CD4-positive, alpha-beta T cell (primary cell): ENCODE measurements around the gene RBM4B. TPM values are rescaled to one million over a fixed set of nuclear protein-coding genes. Genes with fewer than 3 reads are reported as not detected.

Source experiments
- ATAC-seq: fragments of 200-7000 bp; cut with Tn5 transposase; one replicate; pipeline ENCODE4 v1.10.0; 2022; ENCODE audit warnings: mild to moderate bottlenecking; ENCODE audit not compliant: poor library complexity
- CTCF ChIA-PET: fragments of 350-600 bp; sonication (Branson Sonifier 250); formaldehyde crosslinking; loops from one replicate; lab custom pipeline; 2021; ENCODE audit warnings: antibody characterized with exemption, inconsistent platforms; lab: Charles Lee
- POLR2A ChIA-PET: fragments of 350-600 bp; sonication (Branson Sonifier 250); formaldehyde crosslinking; loops from one replicate; lab custom pipeline; 2021; ENCODE audit warnings: antibody characterized with exemption, inconsistent platforms; lab: Charles Lee
- DNase-seq, 14 experiments: peaks; one replicate each; pipeline ENCODE4 v3.0.0-alpha.2; 2013 to 2020; ENCODE audit warnings: mixed read lengths in 2 of 14
- H3K27ac ChIP-seq, 2 donors: one replicate each; pipeline versions ENCODE4 v1.5.1 to v1.7.0; 2013; ENCODE audit warnings: low read length in 2 of 2, low read depth in 1 of 2, mild to moderate bottlenecking in 1 of 2
- H3K27me3 ChIP-seq, 2 experiments: 1 replicate in 1 of 2; 2 replicates in 1 of 2; pipeline versions ENCODE4 v1.6.1 to v1.7.0; 2013; ENCODE audit warnings: low read length in 2 of 2, control low read depth in 1 of 2, mild to moderate bottlenecking in 1 of 2, moderate library complexity in 1 of 2; ENCODE audit not compliant: insufficient read depth in 2 of 2, control insufficient read depth in 1 of 2
- H3K36me3 ChIP-seq: one replicate; pipeline ENCODE4 v1.6.1; 2013; ENCODE audit warnings: low read length, control low read depth; ENCODE audit not compliant: insufficient read depth
- H3K4me1 ChIP-seq: one replicate; pipeline ENCODE4 v1.6.1; 2013; ENCODE audit warnings: low read length, control low read depth; ENCODE audit not compliant: insufficient read depth
- H3K4me3 ChIP-seq: one replicate; pipeline ENCODE4 v1.5.1; 2013; ENCODE audit warnings: mild to moderate bottlenecking, low read length, moderate library complexity
- H3K9me3 ChIP-seq, 2 experiments: 1 replicate in 1 of 2; 2 replicates in 1 of 2; pipeline versions ENCODE4 v1.6.1 to v1.7.0; 2013; ENCODE audit warnings: low read length in 2 of 2, mild to moderate bottlenecking in 2 of 2, control low read depth in 1 of 2, moderate library complexity in 1 of 2; ENCODE audit not compliant: control insufficient read depth in 1 of 2, insufficient read depth in 1 of 2
- H3K27ac Mint-ChIP-seq: one replicate; pipeline ENCODE4 v1.8.0; 2020; ENCODE audit warnings: mixed read lengths
- H3K27me3 Mint-ChIP-seq: one replicate; pipeline ENCODE4 v1.8.0; 2021; ENCODE audit warnings: mixed read lengths
- H3K36me3 Mint-ChIP-seq: one replicate; pipeline ENCODE4 v1.8.0; 2021; ENCODE audit warnings: low read depth, mixed read lengths
- H3K4me1 Mint-ChIP-seq: one replicate; pipeline ENCODE4 v1.8.0; 2021; ENCODE audit warnings: low read depth, mixed read lengths
- H3K4me3 Mint-ChIP-seq: one replicate; pipeline ENCODE4 v1.8.0; 2020; ENCODE audit warnings: mild to moderate bottlenecking, mixed read lengths
- H3K9me3 Mint-ChIP-seq: one replicate; pipeline ENCODE4 v1.8.0; 2020; ENCODE audit warnings: mixed read lengths
- CTCF ChIP-seq: fragments of 200-600 bp; IDR thresholded peaks from one replicate; pipeline ENCODE4 v1.8.0; 2022; ENCODE audit warnings: antibody characterized with exemption, mild to moderate bottlenecking
- intact Hi-C, 2 experiments: fragments of 100-400 bp; cut with DNase I in 1 of 2; cut with micrococcal nuclease in 1 of 2; formaldehyde crosslinking; loops; one replicate each; pipeline versions ENCODE4 v1.15.1 to v1.9.0; 2023 to 2025; cut with DNase I, micrococcal nuclease
- total RNA-seq, 174 experiments: library from RNA in 2 of 174; stranded (reverse) in 2 of 174; gene quantifications; one replicate each; pipeline ENCODE4 v1.2.3 and lab custom pipeline; 2021 to 2026

The RBM4B gene
- total RNA-seq, 2 experiments from 2014 or later = 3.8 to 5.1 TPM

DNA sequence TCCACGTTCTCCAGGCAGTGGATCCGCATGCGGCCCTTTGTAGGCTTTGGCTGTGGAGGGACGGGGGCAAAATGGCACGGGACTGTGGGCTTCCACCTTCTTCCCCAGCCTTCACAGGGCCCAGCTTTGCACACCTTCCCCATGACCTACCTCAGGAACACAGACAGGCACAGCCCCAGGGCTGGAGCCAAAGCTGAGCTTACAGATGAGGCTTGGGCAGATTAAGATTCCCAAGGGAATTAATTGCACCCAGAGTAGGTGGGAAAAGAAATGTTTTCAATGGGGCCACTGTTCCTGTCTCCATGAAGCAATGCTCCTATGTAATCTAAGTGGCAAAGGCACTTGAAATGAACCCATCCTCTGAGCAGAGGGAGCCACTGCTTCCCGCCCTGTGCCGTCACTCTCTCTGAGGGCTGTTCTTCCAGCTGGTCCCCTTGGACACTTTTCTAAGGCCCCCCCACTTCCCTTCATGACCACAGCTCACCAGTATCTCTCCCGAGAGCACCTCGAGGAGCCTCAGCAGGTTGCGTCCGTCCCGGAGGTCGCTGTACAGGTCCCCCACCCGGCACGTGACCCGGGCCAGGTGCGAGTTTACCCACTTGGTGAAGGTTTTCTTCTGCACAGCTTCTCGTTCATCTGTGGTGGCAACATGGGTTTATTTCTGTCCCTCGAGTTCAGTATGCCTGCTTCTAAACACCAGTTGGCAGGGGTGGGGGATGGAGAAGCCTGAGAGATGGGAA lies 37.8 kb upstream of the RBM4B start:
- H3K9me3 Mint-ChIP-seq = no peaks in the 10 kb centered on the region
- Histone ChIP-seq H3K9me3 (no peaks in the 10 kb centered on the region), H3K4me3 (no peak overlapping the region), H3K27ac (no peak overlapping the region), H3K4me1 (peaks cover 7% of the 10 kb centered on the region), H3K27me3 (peaks cover 0 to 6% of the 10 kb centered on the region in 2 experiments), H3K36me3 (no peaks in the 10 kb centered on the region)
- ATAC-seq (no peak), DNase-seq (no peak)
- H3K36me3 Mint-ChIP-seq = no peaks in the 10 kb centered on the region
- no peak for TF ChIP-seq CTCF
- H3K27me3 Mint-ChIP-seq = peaks cover 47% of the 10 kb centered on the region
- H3K27ac Mint-ChIP-seq = no peak overlapping the region
- POLR2A ChIA-PET = no interaction called here
- H3K4me1 Mint-ChIP-seq = no peaks in the 10 kb centered on the region
- CTCF ChIA-PET = no interaction called here
- intact Hi-C loops = no loop called here
- no peak overlapping the region for H3K4me3 Mint-ChIP-seq

GRCh38 chr11:66713746-66714480 lies 36.2 kb upstream of the RBM4B start:
- Histone ChIP-seq H3K9me3 (no peaks in the 10 kb centered on the region), H3K36me3 (no peaks in the 10 kb centered on the region), H3K4me1 (no peaks in the 10 kb centered on the region), H3K27ac (no peak overlapping the region), H3K27me3 (peaks cover 0 to 6% of the 10 kb centered on the region in 2 experiments), H3K4me3 (no peak overlapping the region)
- Mint-ChIP-seq H3K4me3 (no peak overlapping the region), H3K27ac (no peak overlapping the region), H3K4me1 (no peaks in the 10 kb centered on the region), H3K27me3 (peaks cover 35% of the 10 kb centered on the region), H3K9me3 (no peaks in the 10 kb centered on the region), H3K36me3 (no peaks in the 10 kb centered on the region)
- DNase-seq (no peak), ATAC-seq (no peak)
- intact Hi-C loops = no loop called here
- TF ChIP-seq CTCF = no peak
- POLR2A ChIA-PET = no interaction called here
- CTCF ChIA-PET = no interaction called here

- TF ChIP-seq CTCF = no peak
- CTCF ChIA-PET = no interaction called here
- no peak overlapping the region for H3K27ac Mint-ChIP-seq
- DNase-seq = no peak
- POLR2A ChIA-PET = no interaction called here
- H3K4me1 Mint-ChIP-seq = no peaks in the 10 kb centered on the region
- no peak for ATAC-seq
- H3K27me3 ChIP-seq = no peaks in the 10 kb centered on the region
- intact Hi-C loops = no loop called here
- no peaks in the 10 kb centered on the region for H3K9me3 ChIP-seq
- H3K27ac ChIP-seq = no peak overlapping the region
- no peaks in the 10 kb centered on the region for H3K36me3 ChIP-seq
- no peak overlapping the region for H3K4me3 Mint-ChIP-seq
- H3K4me3 ChIP-seq = no peak overlapping the region
- H3K36me3 Mint-ChIP-seq = no peaks in the 10 kb centered on the region
- peaks cover 13% of the 10 kb centered on the region for H3K27me3 Mint-ChIP-seq
- no peaks in the 10 kb centered on the region for H3K4me1 ChIP-seq
- H3K9me3 Mint-ChIP-seq = no peaks in the 10 kb centered on the region
Observed at GRCh38 chr11:66710384-66710930, 32.8 kb upstream of the RBM4B start.
